Panc1 (cell line): ENCODE measurements around the gene SUDS3. TPM values are rescaled to one million over a fixed set of nuclear protein-coding genes. Genes with fewer than 3 reads are reported as not detected.

Source experiments
- ATAC-seq: fragments of 200-7000 bp; cut with Tn5 transposase; 2 replicates; pipeline ENCODE4 v1.9.1; 2020; ENCODE audit warnings: mild to moderate bottlenecking, moderate library complexity
- BruUV-seq: library from RNA; stranded (reverse); fragments of 400-500 nt; replicated peaks from 2 replicates; lab custom pipeline; 2021; lab: Mats Ljungman, UMichigan
- CTCF ChIA-PET: fragments of 300-600 bp; sonication (Branson Sonifier 250); formaldehyde crosslinking; loops from one replicate; lab custom pipeline; 2022; ENCODE audit warnings: antibody characterized with exemption; lab: Charles Lee
- POLR2A ChIA-PET: fragments of 300-600 bp; sonication (Branson Sonifier 250); formaldehyde crosslinking; loops from one replicate; lab custom pipeline; 2022; ENCODE audit warnings: antibody characterized with exemption; lab: Charles Lee
- DNase-seq: peaks from one replicate; pipeline ENCODE4 v3.0.0-alpha.2; 2010; ENCODE audit warnings: low read depth, low spot score
- H3K27ac ChIP-seq: 2 replicates; pipeline ENCODE4 v1.5.1; 2011; ENCODE audit warnings: mild to moderate bottlenecking, low read length, inconsistent platforms
- H3K27me3 ChIP-seq: fragments of 200-500 bp; sonication (Bioruptor generic); 2 replicates; pipeline ENCODE4 v1.6.0; 2014; ENCODE audit warnings: low read length, inconsistent platforms; ENCODE audit not compliant: control insufficient read depth, insufficient read depth
- H3K36me3 ChIP-seq: fragments of 200-500 bp; sonication (Bioruptor generic); 2 replicates; pipeline ENCODE4 v1.5.1; 2014; ENCODE audit warnings: inconsistent platforms, mild to moderate bottlenecking, low read length, moderate library complexity; ENCODE audit not compliant: control insufficient read depth, insufficient read depth
- H3K4me1 ChIP-seq: 2 replicates; pipeline ENCODE4 v1.5.1; 2011; ENCODE audit warnings: inconsistent platforms, mild to moderate bottlenecking, low read length, moderate library complexity; ENCODE audit not compliant: control insufficient read depth, insufficient read depth
- H3K4me3 ChIP-seq, 2 experiments: 2 replicates each; pipeline ENCODE4 v1.5.1; 2011 to 2012; ENCODE audit warnings: low read depth in 2 of 2, low read length in 2 of 2, mild to moderate bottlenecking in 2 of 2, inconsistent platforms in 1 of 2, moderate library complexity in 1 of 2
- H3K9me3 ChIP-seq: fragments of 200-500 bp; sonication (Bioruptor generic); 2 replicates; pipeline ENCODE4 v1.5.1; 2014; ENCODE audit warnings: low read depth, mild to moderate bottlenecking, inconsistent platforms, low read length, moderate library complexity; ENCODE audit not compliant: control insufficient read depth, insufficient read depth
- CTCF ChIP-seq: fragments of 450-650 bp; IDR thresholded peaks from 2 replicates; pipeline ENCODE4 v1.5.1; 2017; ENCODE audit warnings: mild to moderate bottlenecking
- POLR2AphosphoS5 ChIP-seq: IDR thresholded peaks from 2 replicates; pipeline ENCODE4 v1.6.1; 2012; ENCODE audit warnings: mild to moderate bottlenecking, low read depth, low read length, moderate library complexity
- REST ChIP-seq, 2 experiments: IDR thresholded peaks; 2 replicates each; pipeline ENCODE4 v1.6.1; 2011 to 2012; ENCODE audit warnings: low read depth in 2 of 2, control low read depth in 1 of 2, low read length in 1 of 2, mild to moderate bottlenecking in 1 of 2, moderate library complexity in 1 of 2; ENCODE audit not compliant: insufficient read depth in 1 of 2
- SIN3A ChIP-seq: IDR thresholded peaks from 2 replicates; pipeline ENCODE4 v1.6.1; 2012; ENCODE audit warnings: low read depth, mild to moderate bottlenecking, low read length, moderate library complexity, borderline replicate concordance; ENCODE audit not compliant: insufficient read depth
- TCF7L2 ChIP-seq: IDR thresholded peaks from 2 replicates; pipeline ENCODE4 v1.6.1; 2011; ENCODE audit warnings: mild to moderate bottlenecking, low read depth, low read length, inconsistent platforms
- in situ Hi-C: cut with HindIII; loops from 2 replicates; pipeline ENCODE4 v1.10.0; 2016; ENCODE audit warnings: low sequenced_read_pairs, low pct_unique_long_range_greater_than_20kb
- intact Hi-C: fragments of 100-400 bp; cut with micrococcal nuclease; formaldehyde crosslinking; loops from one replicate; pipeline ENCODE4 v1.10.0; 2022; ENCODE audit not compliant: unreplicated experiment
- total RNA-seq: library from RNA; stranded (reverse); gene quantifications from one replicate; pipeline ENCODE4 v1.2.1, GENCODE V29; 2021; ENCODE audit not compliant: unreplicated experiment

SUDS3 gene
- total RNA-seq, 1 experiment from 2014 or later: 37.4 TPM

DNA sequence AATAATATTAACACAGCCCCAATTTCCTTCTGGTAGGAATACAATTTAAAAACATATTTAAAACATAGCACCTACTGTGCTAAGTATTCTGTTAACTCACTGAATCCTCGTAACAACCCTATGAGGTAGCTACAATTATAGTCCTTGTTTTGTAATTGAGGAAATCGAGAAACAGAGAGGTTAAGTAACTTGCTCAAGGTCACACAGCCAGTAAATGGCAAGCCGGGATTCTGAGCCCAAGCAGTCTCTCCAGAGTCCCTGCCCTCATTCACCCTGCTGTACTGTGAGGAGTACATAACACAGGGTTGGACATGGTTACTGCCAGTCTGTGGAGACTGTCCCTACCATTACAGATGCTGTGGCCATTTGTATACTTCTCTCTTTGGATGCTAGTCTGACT lies 44.3 kb downstream of the SUDS3 start:
- intact Hi-C loops (no loop called here), in situ Hi-C loops (no loop called here)
- H3K36me3 ChIP-seq: peaks cover 3% of the 10 kb centered on the region; the same call in 1 of the 2 replicates
- no peaks in the 10 kb centered on the region for H3K27me3 ChIP-seq
- ATAC-seq: no peak
- no peak overlapping the region for H3K4me3 ChIP-seq
- CTCF ChIA-PET: no interaction called here
- DNase-seq: no peak
- TF ChIP-seq TCF7L2: no peak
- TF ChIP-seq POLR2AphosphoS5: no peak
- no peaks in the 10 kb centered on the region for H3K9me3 ChIP-seq
- H3K4me1 ChIP-seq: no peaks in the 10 kb centered on the region
- H3K27ac ChIP-seq: no peak overlapping the region
- no TSS peak for BruUV-seq
- POLR2A ChIA-PET: no interaction called here

GRCh38 chr12:118424884-118425283 lies 48.5 kb downstream of the SUDS3 start:
- Histone ChIP-seq H3K4me1 (no peaks in the 10 kb centered on the region), H3K4me3 (no peak overlapping the region), H3K9me3 (no peaks in the 10 kb centered on the region), H3K27me3 (no peaks in the 10 kb centered on the region), H3K27ac (no peak overlapping the region), H3K36me3 (no peaks in the 10 kb centered on the region)
- POLR2A ChIA-PET: no interaction called here
- CTCF ChIA-PET: no interaction called here
- intact Hi-C loops (no loop called here), in situ Hi-C loops (no loop called here)
- ATAC-seq (no peak), DNase-seq (no peak)
- BruUV-seq: no TSS peak
- no peak for TF ChIP-seq POLR2AphosphoS5
- no peak for TF ChIP-seq TCF7L2
- TF ChIP-seq REST (IDR thresholded peaks at IDR 0.05; ENCODE audit: insufficient read depth in 1 of 2, low read depth in 2 of 2, low read length in 1 of 2): no peak
- TF ChIP-seq SIN3A: no peak
- no peak for TF ChIP-seq CTCF

- DNase-seq (no peak), ATAC-seq (no peak)
- Histone ChIP-seq H3K27ac (no peak overlapping the region), H3K9me3 (no peaks in the 10 kb centered on the region), H3K36me3 (no peaks in the 10 kb centered on the region), H3K4me3 (no peak overlapping the region), H3K4me1 (no peaks in the 10 kb centered on the region), H3K27me3 (no peaks in the 10 kb centered on the region)
- in situ Hi-C loops: no loop called here
- BruUV-seq: no TSS peak
- ChIA-PET CTCF (no interaction called here), POLR2A (no interaction called here)
- TF ChIP-seq REST (IDR thresholded peaks at IDR 0.05; ENCODE audit: insufficient read depth in 1 of 2, low read depth in 2 of 2, low read length in 1 of 2) (no peak), POLR2AphosphoS5 (no peak), SIN3A (no peak), TCF7L2 (no peak), CTCF (no peak)
- intact Hi-C loops: no loop called here
Measured at GRCh38 chr12:118425364-118425763, 49.0 kb downstream of the SUDS3 start.
